ENCODE measurements around the gene KCTD10. TPM values are rescaled to one million over a fixed set of nuclear protein-coding genes. Genes with fewer than 3 reads are reported as not detected.
"Not testable (repeated sequence)": the region's sequence is repeated elsewhere in the genome, so short reads cannot be mapped to it uniquely, and the experiment has no call there.

KCTD10 gene
- polyA plus RNA-seq, 2 of the 4 experiments (the other 2 are of a cell fraction) = 43.5 to 50.4 TPM

- DNase-seq (ENCODE audit: low read depth in 1 of 2, low spot score in 1 of 2) = no peak
These were observed 33.3 kb downstream of the KCTD10 start for GRCh38 chr12:109443794-109444193.

GRCh38 chr12:109440851-109441490 lies 36.1 kb downstream of the KCTD10 start:
- Histone ChIP-seq H3K4me2 (no peak overlapping the region), H3K4me1 (no peaks in the 10 kb centered on the region), H3K27ac (no peak overlapping the region), H3K9me3 (no peaks in the 10 kb centered on the region), H3K4me3 (no peak overlapping the region)
- ChIA-PET CTCF (interaction anchor here (0.9 to 2.3 kb wide), 3 partner anchors 8 to 335 kb away, joined by 3 to 16 read pairs (median 4); no protein-coding TSS in a partner anchor), POLR2A (no interaction called here)
- TF ChIP-seq MAZ (IDR thresholded peaks at IDR 0.05; ENCODE audit: borderline replicate concordance, low read depth, low read length) (no peak), TFCP2L1 (CRISPR knock-in tag; IDR thresholded peaks at IDR 0.05) (no peak), CBX2 (IDR thresholded peaks at IDR 0.05; ENCODE audit: borderline replicate concordance, low read depth) (no peak), PBX3 (IDR thresholded peaks at IDR 0.05) (no peak), JUN (IDR thresholded peaks at IDR 0.05) (no peak), FOXS1 (CRISPR knock-in tag; IDR thresholded peaks at IDR 0.05) (no peak)
- DNase-seq (ENCODE audit: low read depth in 1 of 2, low spot score in 1 of 2) = no peak
- 86% methylated on average over 9 of the region's 9 CpGs for WGBS (ENCODE audit: missing lambda C conversion rate)
- no peak for ATAC-seq
- FAIRE-seq = no peak

More at GRCh38 chr12:109443794-109444193, 33.3 kb downstream of the KCTD10 start:
- peak; percentile 34 to 38; a peak in 3 of 6 replicates for ATAC-seq
- no peak for FAIRE-seq
- Histone ChIP-seq H3K4me2 (no peak overlapping the region), H3K4me1 (no peaks in the 10 kb centered on the region), H3K4me3 (no peak overlapping the region), H3K27ac (no peak overlapping the region), H3K9me3 (no peaks in the 10 kb centered on the region)
- WGBS (ENCODE audit: missing lambda C conversion rate) = 76% methylated on average over 5 of the region's 5 CpGs
- TF ChIP-seq KDM1A (IDR thresholded peaks at IDR 0.05; ENCODE audit: low read depth) = no peak
- ChIA-PET POLR2A (interaction anchor here (0.6 kb wide), 1 partner anchor 14 kb away, joined by 3 read pairs; no protein-coding TSS in a partner anchor), CTCF (interaction anchor here (1.1 to 5.2 kb wide), 5 partner anchors 9 to 50 kb away, joined by 3 to 24 read pairs (median 6); no protein-coding TSS in a partner anchor)

- H3K9me3 ChIP-seq; POLR2A ChIA-PET; DNase-seq (ENCODE audit: low read depth in 1 of 2, low spot score in 1 of 2); H3K4me3 ChIP-seq; H3K27ac ChIP-seq; ATAC-seq; FAIRE-seq; H3K4me2 ChIP-seq; H3K4me1 ChIP-seq: not testable (repeated sequence)
- 92% methylated on average over 13 of the region's 13 CpGs for WGBS (ENCODE audit: missing lambda C conversion rate)
- CTCF ChIA-PET = interaction anchor here (0.5 to 2.3 kb wide), 4 partner anchors 9 to 367 kb away, joined by 3 to 16 read pairs (median 4); no protein-coding TSS in a partner anchor
These were observed 37.1 kb downstream of the KCTD10 start for GRCh38 chr12:109439951-109440350.

- H3K4me2 ChIP-seq = no peak overlapping the region
- WGBS (ENCODE audit: missing lambda C conversion rate) = 64% methylated on average over 6 of the region's 6 CpGs
- H3K4me1 ChIP-seq = no peaks in the 10 kb centered on the region
- ChIA-PET CTCF (interaction anchor here (2.3 kb wide), 1 partner anchor 11 kb away, joined by 16 read pairs; no protein-coding TSS in a partner anchor), POLR2A (no interaction called here)
- H3K27ac ChIP-seq = no peak overlapping the region
- ATAC-seq = no peak
- no peak for FAIRE-seq
- DNase-seq (ENCODE audit: low read depth in 1 of 2, low spot score in 1 of 2) = no peak
- no peak overlapping the region for H3K4me3 ChIP-seq
- TF ChIP-seq MAFK (IDR thresholded peaks at IDR 0.05; ENCODE audit: partially characterized antibody) (no peak), JUN (IDR thresholded peaks at IDR 0.05) (no peak), ZSCAN20 (CRISPR knock-in tag; IDR thresholded peaks at IDR 0.05) (no peak), CEBPB (IDR thresholded peaks at IDR 0.05) (no peak), REST (IDR thresholded peaks at IDR 0.05) (no peak), HOXB5 (CRISPR knock-in tag; IDR thresholded peaks at IDR 0.05) (no peak)
- H3K9me3 ChIP-seq = no peaks in the 10 kb centered on the region
These were observed 37.9 kb downstream of the KCTD10 start for GRCh38 chr12:109439181-109439580.

All from A549 (cell line).